ENCODE results near the gene VMAC.

The VMAC gene

DNA sequence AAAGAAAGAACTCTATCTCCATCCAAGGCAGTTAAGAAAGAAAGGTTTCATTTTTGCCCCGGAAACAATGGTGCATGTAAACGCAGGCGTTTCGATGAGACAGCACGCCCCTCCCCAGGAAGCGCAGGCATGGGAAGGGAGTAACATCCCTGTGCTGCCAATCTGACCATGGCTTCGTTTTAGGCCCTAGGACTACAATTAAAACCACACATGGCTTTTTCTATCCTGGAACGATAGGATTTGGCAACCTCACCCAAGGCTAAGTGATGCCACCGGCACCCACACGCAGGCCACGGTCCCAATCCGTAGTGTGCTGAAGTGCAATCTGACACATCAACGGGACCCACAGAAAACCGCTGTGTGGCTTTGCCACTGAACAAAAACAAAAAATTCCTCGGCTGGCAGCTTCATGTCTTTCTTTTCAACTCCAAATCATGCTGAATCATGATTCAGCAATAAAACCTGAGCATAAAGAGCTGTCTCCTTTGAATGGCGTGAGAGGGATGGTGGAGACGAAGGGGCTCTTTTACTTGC is 49.1 kb downstream of the VMAC start:
- peak in 2 of 5 donors; percentile 17 to 40 for DNase-seq

DNA sequence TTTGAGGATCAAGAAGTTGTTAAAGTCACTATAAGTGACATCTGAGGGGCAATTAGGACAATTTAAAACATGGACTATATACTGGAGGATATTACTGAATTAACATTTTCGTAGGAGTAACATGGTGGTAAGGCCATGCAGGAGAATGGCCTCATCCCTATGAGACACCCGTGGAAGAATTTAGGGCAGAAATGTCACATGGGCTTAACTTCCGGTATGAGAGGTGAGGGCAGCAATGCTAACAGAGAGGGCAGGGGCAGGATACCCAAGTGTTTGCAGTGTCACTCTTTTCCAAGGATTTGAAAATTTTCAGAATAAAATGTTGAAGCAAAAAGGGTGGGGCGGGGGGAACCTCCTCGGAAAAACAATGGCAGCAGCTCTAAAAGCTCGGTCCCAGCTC is 49.6 kb downstream of the VMAC start:
- no peak for DNase-seq

GRCh38 chr19:5955636-5955935 is 50.9 kb downstream of the VMAC start:
- DNase-seq = no peak

GRCh38 chr19:5956323-5956722 is 51.7 kb downstream of the VMAC start:
- no peak for DNase-seq

DNA sequence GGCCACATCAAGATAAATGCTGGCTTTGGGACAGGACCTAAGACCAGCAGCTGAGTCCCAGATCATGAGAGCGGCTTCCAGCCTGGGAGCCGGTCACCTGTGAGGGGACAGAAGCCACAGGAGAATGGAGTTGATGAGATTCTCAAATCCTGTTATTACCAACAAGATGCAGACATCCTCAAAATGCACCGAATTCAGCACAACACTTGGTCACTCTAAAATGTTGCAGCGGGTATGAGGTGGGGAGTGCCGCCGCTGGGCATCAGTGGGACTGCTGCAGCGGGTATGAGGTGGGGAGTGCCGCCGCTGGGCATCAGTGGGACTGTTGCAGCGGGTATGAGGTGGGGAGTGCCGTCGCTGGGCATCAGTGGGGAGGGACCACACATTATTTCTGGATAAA is 52.1 kb downstream of the VMAC start:
- no peak for DNase-seq

GRCh38 chr19:5957170-5957569 is 52.5 kb downstream of the VMAC start:
- no peak for DNase-seq

- DNase-seq = no peak
Observed at GRCh38 chr19:5958074-5958850, 53.6 kb downstream of the VMAC start.

GRCh38 chr19:5958851-5959122 is 54.1 kb downstream of the VMAC start:
- DNase-seq = no peak

DNA sequence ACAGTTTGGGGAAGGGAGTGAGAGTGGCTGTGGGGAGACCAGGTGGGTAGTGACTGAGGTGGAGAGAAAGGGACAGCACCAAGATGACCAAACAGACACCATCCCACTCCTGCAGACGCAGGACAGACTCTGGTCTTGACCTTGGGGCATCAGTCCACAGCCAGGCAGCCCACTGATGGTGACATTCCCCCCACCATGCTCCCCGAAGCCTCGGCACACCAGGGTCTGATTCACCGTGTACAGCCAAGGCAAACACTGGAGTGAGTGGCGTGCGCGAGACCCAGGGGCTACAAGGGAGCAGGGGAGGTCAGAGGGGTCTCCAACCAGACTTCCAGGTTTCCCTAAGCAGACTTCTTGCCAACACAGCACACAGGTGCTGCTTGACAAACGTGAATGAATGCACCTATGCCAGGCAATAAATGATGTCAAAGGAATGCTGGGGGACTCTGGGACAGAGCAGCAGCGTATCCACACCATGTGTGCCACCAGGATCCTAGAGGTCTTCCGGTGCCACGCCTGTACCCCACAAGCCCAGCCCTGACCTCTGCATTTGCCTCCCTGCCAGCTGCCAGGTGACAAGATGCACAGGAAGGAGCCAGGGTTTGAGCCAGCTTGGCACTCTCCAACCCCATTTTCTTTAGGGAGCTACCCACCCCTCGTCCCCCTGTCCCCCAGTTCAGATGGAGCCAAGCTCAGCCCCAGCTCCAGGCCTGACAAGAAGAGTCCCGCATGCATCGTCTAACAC is 54.8 kb downstream of the VMAC start:
- no peak for DNase-seq

Data from T-helper 1 cell (primary cell).